HG03558 (cell line): ENCODE measurements around the gene NAV3.

ENCODE experiments used
- ATAC-seq: cut with Tn5 transposase; IDR thresholded peaks from one replicate; pipeline ENCODE4 v1.9.1; 2021; ENCODE audit warnings: moderate number of reproducible peaks; ENCODE audit not compliant: unreplicated experiment; ENCODE audit errors: extremely low read depth

Gene NAV3

DNA sequence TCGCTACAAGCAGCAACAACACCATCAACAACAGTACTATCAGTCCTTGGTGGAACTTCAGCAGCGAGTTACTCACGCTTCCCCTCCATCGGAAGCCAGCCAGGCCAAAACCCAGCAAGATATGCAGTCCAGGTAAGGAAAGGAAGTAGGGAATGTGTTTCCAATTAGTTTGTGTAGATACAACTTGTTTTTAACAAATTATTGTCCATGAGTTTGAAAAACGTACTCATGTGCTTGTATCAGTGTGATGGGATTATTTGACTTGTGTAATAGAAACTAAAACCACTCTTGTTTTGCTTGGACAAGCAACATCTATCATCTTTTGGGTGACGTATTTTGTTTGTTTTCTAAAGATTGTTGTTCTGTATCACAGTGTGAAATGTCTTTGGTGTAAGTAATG lies 137.9 kb downstream of the NAV3 start:
- no peak for ATAC-seq

DNA sequence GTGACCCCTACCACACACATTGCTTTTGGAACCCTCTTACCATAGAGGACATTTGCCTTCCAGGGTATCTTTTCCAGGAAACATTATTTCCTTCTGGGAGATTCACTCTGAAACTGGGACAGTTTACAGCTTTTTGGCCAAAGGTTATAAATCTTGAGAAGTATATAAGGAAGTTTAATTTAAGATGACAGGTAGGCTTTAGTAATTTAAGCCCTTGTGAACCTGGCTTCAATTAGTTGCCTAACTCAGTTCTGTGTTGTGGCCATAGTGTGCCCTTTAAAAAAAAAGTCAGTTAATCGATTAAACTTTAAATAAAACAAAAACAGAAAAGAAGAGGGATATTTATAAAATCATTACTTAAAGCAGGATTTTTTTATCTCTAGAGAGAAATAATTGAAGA lies 142.9 kb downstream of the NAV3 start:
- ATAC-seq = no peak

DNA sequence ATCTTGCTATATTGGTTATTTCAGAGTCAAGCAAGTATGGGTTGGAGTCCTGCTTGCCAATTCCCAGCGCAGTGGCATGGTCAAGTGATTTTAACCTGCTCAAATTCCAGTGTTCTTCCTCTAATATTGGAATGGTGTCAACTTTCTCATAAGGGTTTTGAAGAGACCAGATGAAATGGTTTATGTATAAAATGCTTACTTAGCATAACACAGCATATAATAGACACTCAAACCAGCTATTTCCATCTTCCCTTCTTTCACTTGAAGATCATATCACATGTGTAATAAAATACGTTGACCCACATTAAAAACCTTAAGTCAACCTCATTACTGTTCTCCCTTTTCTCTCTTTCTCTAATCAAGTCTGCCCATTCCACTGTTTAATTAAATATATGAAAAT lies 144.0 kb downstream of the NAV3 start:
- no peak for ATAC-seq

DNA sequence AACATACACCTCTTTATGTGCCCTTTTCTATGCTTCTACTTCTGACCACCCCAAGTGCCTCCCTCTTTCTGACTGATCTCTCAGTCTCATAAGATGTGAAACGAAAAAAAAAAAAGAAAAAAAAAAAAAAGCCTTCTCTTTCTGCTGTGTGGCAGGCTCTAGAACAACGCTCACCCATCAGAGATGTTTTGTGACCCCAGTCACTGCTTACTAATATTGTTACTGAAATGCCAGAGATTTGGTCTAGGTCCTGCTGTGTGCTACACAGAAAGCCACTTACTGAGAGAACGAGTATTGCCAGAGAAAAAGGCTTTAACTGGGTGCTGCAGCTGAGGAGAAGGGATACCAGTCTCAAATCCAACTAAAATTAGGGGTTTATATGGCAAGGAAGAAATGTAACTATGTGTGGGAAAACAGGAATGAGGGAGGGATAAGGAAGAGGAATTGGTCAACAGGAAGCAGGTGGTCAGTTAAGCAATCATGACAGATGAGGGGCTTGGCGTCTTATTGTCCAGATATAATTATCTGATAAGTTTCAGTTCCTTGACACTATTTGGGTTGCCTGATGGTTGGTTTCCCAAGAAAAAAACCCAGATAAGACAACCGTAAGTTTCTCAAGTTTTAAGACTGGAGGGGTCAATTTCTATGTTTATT lies 149.0 kb downstream of the NAV3 start:
- ATAC-seq = no peak

DNA sequence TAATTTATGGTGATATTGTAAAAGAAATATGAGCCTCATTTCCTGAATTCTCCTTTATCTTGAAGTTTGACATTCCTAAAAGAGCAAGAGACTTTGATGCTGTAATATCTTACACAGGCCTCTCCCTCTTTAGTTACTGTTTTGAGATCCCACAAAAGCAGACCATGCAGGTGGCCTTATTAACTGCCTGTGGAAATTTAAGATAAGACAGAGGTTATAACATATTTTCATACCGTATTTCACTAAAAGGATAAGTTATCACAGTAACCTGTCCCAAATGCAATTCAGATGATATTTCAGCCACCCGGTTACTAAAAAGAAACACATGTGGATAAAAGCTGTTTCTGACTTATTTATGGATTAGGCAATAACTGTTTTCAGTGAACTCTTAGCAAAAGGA lies 150.1 kb downstream of the NAV3 start:
- no peak for ATAC-seq

DNA sequence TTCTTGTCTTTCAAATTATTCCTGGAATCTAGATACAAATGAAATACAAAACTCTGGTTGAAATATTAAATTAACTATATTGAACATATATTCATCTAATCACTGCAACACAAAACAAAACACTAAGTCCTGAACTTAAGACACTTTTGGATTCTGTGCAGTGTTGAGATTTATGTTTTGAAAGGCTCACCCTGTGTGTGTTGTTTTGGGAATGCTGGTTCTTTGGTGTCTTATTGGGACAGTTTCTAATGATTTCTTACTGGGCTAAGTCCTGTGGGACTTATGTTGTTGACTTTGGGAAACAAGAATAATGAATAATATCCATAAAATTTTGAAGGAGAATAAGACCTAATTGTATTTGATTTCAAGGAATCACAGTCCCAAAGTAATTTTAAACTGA lies 153.2 kb downstream of the NAV3 start:
- no peak for ATAC-seq

DNA sequence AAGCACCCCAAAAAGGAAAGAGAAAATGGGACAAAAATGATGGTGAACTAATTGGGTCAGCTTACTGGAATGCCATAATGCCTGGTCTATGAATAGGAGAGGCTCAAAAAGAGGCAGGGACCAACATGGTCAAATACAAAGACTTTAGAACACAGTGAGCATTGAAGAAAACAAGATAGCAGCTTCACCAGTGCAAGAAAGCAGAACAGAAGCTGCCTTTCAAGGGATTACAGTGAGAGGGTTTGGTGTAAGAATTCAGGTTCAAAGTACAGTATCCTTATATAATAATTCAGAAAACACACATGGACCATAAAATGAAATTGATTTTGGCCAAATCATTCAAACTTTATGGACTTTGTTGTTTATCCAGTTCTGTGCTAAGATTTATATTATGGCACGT lies 162.1 kb downstream of the NAV3 start:
- no peak for ATAC-seq

DNA sequence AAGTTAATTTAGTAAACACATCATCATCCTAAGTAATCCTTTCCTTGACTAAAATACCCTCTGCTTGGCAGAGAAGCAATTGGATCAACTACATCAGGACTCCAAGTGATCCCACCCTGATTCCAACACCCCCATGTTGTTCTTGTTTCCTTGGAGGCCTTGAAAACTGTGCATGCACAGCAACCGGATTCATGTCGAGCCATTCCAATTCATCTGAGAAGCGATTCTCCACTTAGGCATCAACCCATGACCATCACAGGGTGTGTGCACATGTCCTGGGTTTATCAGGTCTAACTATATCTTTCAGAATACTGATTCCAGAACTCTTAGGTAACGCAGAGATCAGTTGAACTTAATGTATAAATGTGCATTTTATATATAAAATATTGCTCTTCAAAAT lies 163.0 kb downstream of the NAV3 start:
- ATAC-seq = no peak

DNA sequence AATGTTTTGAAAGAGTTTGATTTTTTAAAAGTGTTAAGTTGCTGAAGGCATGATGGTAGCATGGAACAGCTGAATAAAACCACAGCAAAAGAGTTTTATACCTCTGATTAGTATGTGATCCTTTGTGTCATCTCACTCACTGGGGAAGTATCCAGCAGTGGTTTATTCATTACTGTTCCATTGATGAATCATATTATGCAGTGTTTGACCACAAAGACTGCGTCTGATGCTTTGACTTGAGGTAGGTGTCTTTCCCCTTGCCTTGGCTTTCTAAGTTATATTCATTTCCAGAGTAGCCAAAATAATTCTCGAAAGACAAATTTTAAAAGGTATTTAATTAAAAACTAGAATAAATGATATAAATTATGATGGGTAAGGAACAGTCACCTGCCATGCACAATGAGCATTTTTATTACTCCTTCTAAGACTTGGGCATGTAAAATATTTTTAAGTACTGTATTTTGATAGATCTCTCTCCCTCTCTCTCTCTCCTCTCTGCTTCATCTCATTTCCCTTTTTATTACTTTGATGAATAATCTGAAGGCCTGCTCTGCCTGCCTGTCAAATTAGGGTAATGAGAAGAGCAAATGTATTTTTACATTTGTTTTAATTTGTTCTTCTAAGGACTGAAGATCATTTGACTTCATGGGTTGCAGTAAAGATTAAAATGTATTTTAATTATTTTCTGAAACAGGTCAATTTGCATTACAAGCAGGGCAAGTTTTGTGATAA lies 164.9 kb downstream of the NAV3 start:
- peak; percentile 90 for ATAC-seq

DNA sequence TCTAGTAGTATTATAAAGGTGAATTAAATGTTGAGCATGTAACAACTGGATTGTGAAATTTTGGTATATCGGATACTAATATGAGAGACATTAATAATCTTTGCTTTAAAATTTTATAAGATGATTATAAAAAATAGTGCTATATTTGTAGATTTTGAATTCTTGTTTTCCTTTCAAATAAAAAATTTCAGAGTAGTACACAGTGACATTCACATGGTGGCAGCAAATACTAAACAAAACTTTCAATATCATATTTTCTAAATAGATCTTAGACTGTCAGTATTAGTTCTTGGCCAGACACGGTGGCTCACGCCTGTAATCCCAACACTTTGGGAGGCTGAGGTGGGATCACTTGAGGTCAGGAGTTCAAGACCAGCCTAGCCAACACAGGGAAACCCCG lies 166.0 kb downstream of the NAV3 start:
- ATAC-seq = no peak

DNA sequence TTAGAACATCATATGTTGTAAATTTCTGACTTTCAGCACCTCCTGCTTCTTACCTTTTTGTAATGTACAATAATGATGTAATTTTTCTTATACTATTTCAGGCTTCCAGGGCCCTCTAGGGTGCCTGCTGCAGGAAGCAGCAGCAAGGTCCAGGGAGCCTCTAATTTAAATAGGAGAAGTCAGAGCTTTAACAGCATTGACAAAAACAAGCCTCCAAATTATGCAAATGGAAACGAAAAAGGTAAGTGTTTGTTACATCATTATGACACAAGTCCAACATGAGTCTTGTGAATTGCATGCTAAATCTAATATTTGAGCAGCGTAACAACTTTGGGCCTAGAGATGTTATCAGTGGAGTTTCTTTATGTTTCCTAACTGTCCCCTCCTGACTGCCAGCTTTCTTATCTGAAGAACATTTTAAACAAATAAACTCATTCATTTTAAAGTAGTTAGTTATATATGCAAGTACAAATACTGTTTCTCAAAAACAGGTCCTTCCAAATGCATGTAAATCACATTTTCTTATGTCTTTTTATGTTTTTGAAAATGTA lies 167.6 kb downstream of the NAV3 start:
- ATAC-seq = no peak

DNA sequence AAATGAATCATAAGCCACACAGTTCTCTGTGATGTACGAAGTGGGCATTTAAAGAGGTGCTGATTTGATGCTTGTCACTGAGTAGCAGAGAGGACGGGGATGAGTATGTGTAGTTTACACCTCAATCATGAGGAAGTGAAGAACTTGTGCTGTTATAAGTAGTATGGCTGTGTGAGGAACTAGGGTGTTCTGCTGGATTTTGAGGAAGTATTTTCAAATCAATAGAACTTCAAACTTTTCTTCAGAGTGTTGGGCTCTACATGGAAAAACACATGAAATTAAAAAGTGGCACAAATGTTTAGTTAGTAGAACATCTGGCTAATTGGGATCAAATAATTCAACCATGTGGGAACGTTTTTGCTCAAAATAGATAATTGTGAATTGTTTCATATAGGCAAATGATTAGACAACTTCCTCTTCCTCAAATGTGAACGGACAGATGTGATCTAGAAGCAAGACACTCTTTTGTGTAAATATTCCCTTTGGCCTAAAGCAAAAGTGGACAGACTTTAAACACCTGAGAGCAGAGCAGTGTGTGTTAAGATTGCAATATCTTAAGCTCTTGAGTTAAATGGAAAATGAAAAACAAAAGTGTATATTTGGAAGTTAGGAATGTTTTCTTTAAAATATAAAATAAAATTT lies 168.5 kb downstream of the NAV3 start:
- peak; percentile 31 for ATAC-seq

DNA sequence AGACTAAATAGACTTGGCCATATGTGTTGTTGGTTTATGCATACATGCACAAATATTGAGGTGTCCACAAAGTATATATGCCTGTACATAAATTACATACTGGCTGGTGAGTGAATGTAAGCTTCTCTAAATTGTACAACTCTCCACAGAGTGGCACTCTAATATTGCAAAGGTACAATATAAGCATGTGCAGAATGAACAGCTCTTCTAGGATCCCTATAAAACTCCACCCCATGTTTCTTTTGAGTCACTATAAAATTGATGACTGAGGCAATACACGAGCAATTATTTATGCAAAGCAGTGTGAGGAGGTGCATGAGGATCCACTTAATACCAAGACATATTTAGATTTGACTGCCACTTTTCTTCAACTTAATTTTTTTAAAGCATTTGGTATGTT lies 172.2 kb downstream of the NAV3 start:
- ATAC-seq = no peak

DNA sequence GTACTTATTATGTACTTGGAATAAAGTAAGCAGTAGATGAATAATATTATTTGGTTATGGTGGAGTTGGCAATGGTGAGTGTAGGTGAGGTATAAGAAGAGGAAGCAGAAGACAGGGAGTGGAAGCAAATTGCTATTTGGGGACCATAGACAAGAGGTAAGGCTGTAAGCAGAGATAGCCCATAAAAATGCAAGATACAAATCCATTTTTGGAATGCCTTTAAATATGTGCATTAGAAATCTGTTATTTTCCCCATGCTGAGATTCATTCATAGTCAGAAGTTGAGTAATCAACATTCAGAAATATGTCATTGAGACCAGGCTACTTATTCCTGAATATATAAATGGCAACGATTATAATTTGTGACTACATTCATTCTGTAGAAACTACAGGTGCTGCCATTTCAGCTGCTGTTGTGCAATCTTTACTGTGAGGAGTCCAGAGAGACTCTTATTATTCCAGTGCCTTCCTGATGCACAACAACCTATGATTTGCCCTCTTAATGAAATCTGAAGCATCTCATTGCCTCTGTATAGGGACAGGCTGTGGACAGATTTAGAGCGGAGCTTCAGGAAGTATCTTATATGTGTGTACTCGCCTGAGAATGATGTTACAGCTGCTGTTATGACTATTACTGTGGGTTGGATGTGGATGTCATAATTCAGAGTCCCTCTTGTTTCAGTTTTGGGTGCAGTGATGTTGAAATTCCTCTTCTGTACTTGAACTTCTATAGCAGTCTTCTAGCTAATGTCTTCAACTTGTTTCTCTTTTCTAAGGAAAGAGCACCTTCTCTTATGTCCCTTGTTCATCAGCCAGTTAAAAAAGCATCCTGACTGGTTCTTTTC lies 173.8 kb downstream of the NAV3 start:
- no peak for ATAC-seq

DNA sequence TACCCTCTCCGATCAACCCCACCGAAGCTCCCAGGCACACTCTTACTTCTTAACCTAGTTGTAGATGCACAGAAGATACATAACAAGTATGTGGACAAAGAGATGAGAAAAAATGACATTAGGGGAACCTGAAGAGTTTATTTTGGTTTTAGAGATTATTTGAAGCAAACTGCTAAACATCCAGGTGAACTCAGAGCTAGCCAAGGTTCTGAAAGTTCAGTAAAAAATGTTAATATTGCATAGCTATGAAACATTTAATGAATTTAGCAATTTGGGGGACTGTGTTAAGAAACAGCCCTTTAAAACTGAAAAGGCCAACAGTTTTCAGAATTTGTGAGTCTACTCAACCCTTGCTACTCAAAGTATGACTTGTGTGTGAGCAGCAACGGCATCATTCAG lies 174.4 kb downstream of the NAV3 start:
- no peak for ATAC-seq

DNA sequence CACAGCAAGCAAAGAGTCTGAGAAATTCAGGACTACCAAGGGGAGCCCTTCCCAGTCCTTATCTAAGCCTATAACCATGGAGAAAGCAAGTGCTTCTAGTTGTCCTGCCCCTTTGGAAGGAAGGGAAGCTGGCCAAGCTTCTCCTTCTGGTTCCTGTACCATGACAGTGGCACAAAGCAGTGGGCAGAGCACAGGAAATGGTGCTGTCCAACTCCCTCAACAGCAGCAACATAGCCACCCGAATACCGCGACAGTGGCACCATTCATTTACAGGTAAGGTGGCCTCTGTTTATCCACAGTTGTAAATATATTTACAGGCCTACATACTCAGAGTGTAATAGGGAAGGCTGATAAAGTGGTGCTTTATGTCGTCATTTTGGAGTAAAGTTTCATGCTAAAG lies 176.5 kb downstream of the NAV3 start:
- ATAC-seq = no peak

DNA sequence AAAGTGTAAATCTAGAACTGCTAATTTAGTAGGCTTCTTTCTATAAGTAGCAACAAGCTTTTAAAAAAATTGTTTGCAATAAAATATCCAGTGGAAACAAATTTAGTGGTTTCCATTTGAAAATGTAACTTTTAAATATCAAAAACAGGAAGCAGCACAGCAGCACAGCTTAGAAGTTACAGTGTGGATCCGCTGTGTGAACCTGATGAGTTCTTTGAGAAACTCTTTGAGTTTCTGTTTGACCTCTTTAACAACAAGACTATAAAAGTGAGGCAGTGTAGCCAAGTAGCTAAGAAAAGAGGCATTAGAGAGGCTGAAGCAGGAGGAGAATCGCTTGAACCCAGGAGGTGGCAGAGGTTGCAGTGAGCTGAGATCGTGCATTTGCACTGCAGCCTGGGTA lies 178.3 kb downstream of the NAV3 start:
- no peak for ATAC-seq

DNA sequence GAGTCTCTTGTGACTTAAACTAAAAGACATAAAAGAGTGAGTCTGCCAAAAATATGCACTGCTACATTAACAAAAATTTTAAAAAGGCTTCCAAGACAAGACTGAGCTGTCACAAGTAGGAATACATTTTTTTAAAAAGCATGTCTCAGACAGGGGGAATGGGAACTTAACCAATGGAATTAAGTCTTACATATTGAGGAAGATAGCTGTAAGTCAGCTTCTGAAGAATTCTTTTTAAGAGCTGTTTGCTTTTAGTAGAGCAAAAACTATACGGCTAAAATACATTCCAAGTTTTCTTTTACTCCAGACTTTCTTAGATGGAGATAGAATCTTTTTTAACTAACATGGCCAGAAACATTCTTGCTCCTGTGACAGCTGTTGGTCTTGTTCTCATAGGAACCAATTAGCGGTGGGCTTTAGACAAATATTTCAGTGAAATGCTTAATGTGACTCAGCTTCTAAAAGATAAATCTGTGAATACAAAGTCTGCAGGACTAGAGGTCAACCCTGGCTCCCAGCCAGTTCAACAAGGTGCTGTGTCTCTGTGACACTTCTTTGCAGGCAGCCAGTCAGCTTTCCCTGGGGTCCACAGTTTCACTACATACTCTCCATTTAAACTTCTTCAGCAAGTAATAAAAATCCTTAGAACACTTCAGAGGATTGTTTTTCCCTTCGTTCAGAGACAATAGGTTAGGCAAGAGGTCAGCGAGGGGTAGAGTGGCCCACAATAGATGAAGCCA lies 187.6 kb downstream of the NAV3 start:
- ATAC-seq = no peak

DNA sequence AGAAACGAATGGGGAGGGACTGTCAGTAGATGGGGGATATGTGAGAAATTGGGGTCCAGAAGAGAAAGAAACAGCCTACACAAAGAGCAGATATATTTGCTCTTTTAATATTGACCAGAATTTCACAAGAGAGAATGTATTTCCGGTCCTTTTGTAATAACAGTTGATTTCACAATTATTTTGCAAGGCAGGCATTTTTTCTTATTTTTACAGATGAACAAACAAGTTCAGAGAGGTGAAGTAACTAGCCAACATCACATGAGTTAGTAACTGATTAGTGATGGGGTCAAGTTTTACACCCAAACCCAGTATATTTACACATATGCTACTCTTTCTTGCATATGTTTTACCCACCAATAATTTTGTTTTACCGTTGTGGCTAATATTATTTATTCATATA lies 188.2 kb downstream of the NAV3 start:
- ATAC-seq = no peak

DNA sequence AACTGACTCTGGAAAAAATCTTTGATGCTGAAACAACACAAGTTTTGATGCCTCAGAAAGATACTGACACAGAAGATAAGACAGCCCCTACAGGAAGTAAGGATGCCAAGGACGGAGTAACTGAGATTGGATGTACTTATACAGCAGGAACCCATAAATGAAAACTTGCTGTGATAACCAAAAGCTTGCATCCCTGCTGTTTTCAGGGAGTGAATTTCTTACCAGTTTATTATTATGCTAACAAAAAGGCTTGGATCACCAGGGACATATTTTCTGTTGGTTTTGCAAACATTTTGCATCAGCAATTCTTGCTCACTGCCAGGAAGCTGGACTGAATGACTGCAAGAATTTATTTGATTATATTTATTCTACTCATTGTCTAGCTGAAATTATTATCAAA lies 197.7 kb downstream of the NAV3 start:
- ATAC-seq = no peak
